Lung (tissue), 12 donors: Measurements from ENCODE around the gene TTPAL. TPM values are rescaled to one million over a fixed set of nuclear protein-coding genes. Genes with fewer than 3 reads are reported as not detected.

Source experiments
- ATAC-seq: fragments of 200-7000 bp; cut with Tn5 transposase; one replicate; pipeline ENCODE4 v1.9.1; 2020; ENCODE audit warnings: moderate number of reproducible peaks; ENCODE audit not compliant: insufficient read depth, low FRiP score
- DNase-seq, 3 donors: peaks; one replicate each; pipeline ENCODE4 v3.0.0-alpha.2; 2013 to 2017
- H3K27ac ChIP-seq, 2 donors: one replicate each; pipeline ENCODE4 v1.5.1; 2013; ENCODE audit warnings: mild to moderate bottlenecking in 2 of 2, moderate library complexity in 2 of 2, control low read depth in 1 of 2, inconsistent platforms in 1 of 2, low read depth in 1 of 2, low read length in 1 of 2
- H3K27me3 ChIP-seq, 3 donors: one replicate each; pipeline ENCODE4 v1.5.1; 2013; ENCODE audit warnings: low read length in 2 of 3; ENCODE audit not compliant: control insufficient read depth in 3 of 3, insufficient read depth in 3 of 3
- H3K36me3 ChIP-seq, 4 donors: one replicate each; pipeline ENCODE4 v1.5.1; 2013; ENCODE audit warnings: low read length in 4 of 4, mild to moderate bottlenecking in 1 of 4, moderate library complexity in 1 of 4; ENCODE audit not compliant: control insufficient read depth in 4 of 4, insufficient read depth in 4 of 4
- H3K4me1 ChIP-seq, 5 donors: one replicate each; pipeline ENCODE4 v1.5.1; 2013; ENCODE audit warnings: low read length in 5 of 5, mild to moderate bottlenecking in 2 of 5, moderate library complexity in 1 of 5; ENCODE audit not compliant: control insufficient read depth in 5 of 5, insufficient read depth in 5 of 5
- H3K4me3 ChIP-seq: one replicate; pipeline ENCODE4 v1.5.1; 2013; ENCODE audit warnings: mild to moderate bottlenecking, control low read depth, moderate library complexity
- H3K9ac ChIP-seq, 2 donors: one replicate each; pipeline ENCODE4 v1.5.1; 2013; ENCODE audit warnings: low read length in 2 of 2, control low read depth in 1 of 2; ENCODE audit not compliant: insufficient read depth in 1 of 2
- H3K9me3 ChIP-seq, 4 donors: one replicate each; pipeline ENCODE4 v1.5.1; 2013; ENCODE audit warnings: low read length in 3 of 4, mild to moderate bottlenecking in 1 of 4, moderate library complexity in 1 of 4; ENCODE audit not compliant: control insufficient read depth in 4 of 4, insufficient read depth in 3 of 4
- CTCF ChIP-seq: IDR thresholded peaks from 2 replicates; pipeline ENCODE4 v1.5.1; 2012; ENCODE audit warnings: mild to moderate bottlenecking; ENCODE audit errors: control extremely low read depth, extremely low read depth
- WGBS, 2 donors: extraction: QIAGEN DNeasy Blood & Tissue Kit; methylation state at CpG; one replicate each; pipeline ENCODE4 v1.1.7; 2013; 5-methylcytosine and 5-hydroxymethylcytosine counted together
- polyA plus RNA-seq, 2 donors: library from polyadenylated mRNA; stranded (reverse); fragments of 200-250 nt; gene quantifications; one replicate each; pipeline ENCODE4 v1.2.1, GENCODE V29; 2013
- total RNA-seq, 2 donors: library from RNA; depleted of rRNA in 1 of 2; stranded (reverse); fragments of >200 nt in 1 of 2; gene quantifications; one replicate each; pipeline ENCODE4 v1.2.1, GENCODE V29; 2014 to 2021
- donor health status: control.
- donor health status: control.
- donor health status: Bipolar disorder and iron deficiency.
- donor health status: healthy.
- donor health status: DM: yes; HTN: yes; CAD: no.

TTPAL gene
- total and polyA plus RNA-seq, 4 donors, result 3.2 to 13.8 (median 6.2) TPM

GRCh38 chr20:44491635-44492395 lies 16.1 kb downstream of the TTPAL start:
- Histone ChIP-seq H3K4me3 (no peak overlapping the region), H3K27me3 (no peaks in the 10 kb centered on the region), H3K4me1 (peaks cover 0 to 15% (median 0%) of the 10 kb centered on the region in 5 donors), H3K9me3 (no peaks in the 10 kb centered on the region), H3K9ac (no peak overlapping the region), H3K27ac (peak overlapping the region; percentile 4 to 18), H3K36me3 (peaks cover 24 to 46% (median 39%) of the 10 kb centered on the region in 4 donors)
- 78 to 88% methylated on average over 5 of the region's 5 CpGs for WGBS, 2 donors
- ATAC-seq, result no peak
- DNase-seq, result no peak
- TF ChIP-seq CTCF, result no peak

GRCh38 chr20:44494266-44494665 lies 18.6 kb downstream of the TTPAL start:
- peak overlapping the region in 1 of 2 donors; percentile 46 for H3K27ac ChIP-seq
- H3K9me3 ChIP-seq, result no peaks in the 10 kb centered on the region
- no peak overlapping the region for H3K4me3 ChIP-seq
- DNase-seq (no peak), ATAC-seq (peak; percentile 50)
- WGBS, 2 donors, result 72 to 88% methylated on average over 1 of the region's 1 CpG
- H3K9ac ChIP-seq, result no peak overlapping the region
- peaks cover 0 to 20% (median 0%) of the 10 kb centered on the region in 5 donors for H3K4me1 ChIP-seq
- H3K27me3 ChIP-seq, result no peaks in the 10 kb centered on the region
- TF ChIP-seq CTCF, result no peak
- peaks cover 26 to 50% (median 38%) of the 10 kb centered on the region in 4 donors for H3K36me3 ChIP-seq

- Histone ChIP-seq H3K36me3 (peaks cover 23 to 49% (median 34%) of the 10 kb centered on the region in 4 donors), H3K9ac (no peak overlapping the region), H3K27me3 (no peaks in the 10 kb centered on the region), H3K4me1 (peaks cover 0 to 20% (median 0%) of the 10 kb centered on the region in 5 donors), H3K4me3 (no peak overlapping the region), H3K9me3 (no peaks in the 10 kb centered on the region), H3K27ac (peak overlapping the region; percentile 46 to 64)
- WGBS, 2 donors, result 90 to 93% methylated on average over 3 of the region's 3 CpGs
- no peak for TF ChIP-seq CTCF
- DNase-seq (no peak), ATAC-seq (no peak)
These were observed 19.0 kb downstream of the TTPAL start for GRCh38 chr20:44494681-44495080.
